ENCODE results near the gene NT5C2.
"Not testable (repeated sequence)": the region's sequence is repeated elsewhere in the genome, so short reads cannot be mapped to it uniquely, and the experiment has no call there.

DNA sequence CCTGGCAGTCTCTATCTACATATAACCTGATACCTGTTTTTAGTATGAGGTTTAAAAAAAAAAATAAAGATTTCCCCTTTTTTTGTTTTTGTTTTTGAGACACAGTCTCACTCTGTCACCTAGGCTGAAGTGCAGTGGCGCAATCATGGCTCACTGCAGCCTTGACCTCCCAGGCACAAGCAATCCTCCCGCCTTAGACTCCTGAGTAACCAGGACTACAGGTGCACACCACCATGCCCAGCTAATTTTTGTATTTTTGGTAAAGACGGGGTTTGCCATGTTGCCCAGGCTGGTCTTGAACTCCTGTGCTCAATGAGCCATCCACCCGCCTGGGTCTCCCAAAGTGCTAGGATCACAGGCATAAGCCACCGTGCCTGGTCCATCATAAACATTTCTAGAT, 25.5 kb downstream of the NT5C2 start:
- TF ChIP-seq, protein P1, sequence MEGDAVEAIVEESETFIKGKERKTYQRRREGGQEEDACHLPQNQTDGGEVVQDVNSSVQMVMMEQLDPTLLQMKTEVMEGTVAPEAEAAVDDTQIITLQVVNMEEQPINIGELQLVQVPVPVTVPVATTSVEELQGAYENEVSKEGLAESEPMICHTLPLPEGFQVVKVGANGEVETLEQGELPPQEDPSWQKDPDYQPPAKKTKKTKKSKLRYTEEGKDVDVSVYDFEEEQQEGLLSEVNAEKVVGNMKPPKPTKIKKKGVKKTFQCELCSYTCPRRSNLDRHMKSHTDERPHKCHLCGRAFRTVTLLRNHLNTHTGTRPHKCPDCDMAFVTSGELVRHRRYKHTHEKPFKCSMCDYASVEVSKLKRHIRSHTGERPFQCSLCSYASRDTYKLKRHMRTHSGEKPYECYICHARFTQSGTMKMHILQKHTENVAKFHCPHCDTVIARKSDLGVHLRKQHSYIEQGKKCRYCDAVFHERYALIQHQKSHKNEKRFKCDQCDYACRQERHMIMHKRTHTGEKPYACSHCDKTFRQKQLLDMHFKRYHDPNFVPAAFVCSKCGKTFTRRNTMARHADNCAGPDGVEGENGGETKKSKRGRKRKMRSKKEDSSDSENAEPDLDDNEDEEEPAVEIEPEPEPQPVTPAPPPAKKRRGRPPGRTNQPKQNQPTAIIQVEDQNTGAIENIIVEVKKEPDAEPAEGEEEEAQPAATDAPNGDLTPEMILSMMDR (optimal IDR thresholded peaks at IDR 0.05 in 1 of 3, IDR thresholded peaks at IDR 0.05 in 1 of 3, conservative IDR thresholded peaks at IDR 0.05 in 1 of 3; ENCODE audit: extremely low read depth in 1 of 3, insufficient read depth in 2 of 3, low read length in 3 of 3) = not testable (repeated sequence)
- not testable (repeated sequence) for TF ChIP-seq EZH2 (IDR thresholded peaks at IDR 0.05; ENCODE audit: low read length)

Measured in keratinocyte (primary cell).